LNCAP (cell line): ENCODE measurements around the gene IGF1R.

ENCODE experiments used
- TF ChIP-seq, protein P1 (sequence below): fragments of 450-650 bp; IDR thresholded peaks from 2 replicates; pipeline ENCODE4 v1.5.1; 2017; ENCODE audit warnings: mild to moderate bottlenecking

Gene IGF1R

DNA sequence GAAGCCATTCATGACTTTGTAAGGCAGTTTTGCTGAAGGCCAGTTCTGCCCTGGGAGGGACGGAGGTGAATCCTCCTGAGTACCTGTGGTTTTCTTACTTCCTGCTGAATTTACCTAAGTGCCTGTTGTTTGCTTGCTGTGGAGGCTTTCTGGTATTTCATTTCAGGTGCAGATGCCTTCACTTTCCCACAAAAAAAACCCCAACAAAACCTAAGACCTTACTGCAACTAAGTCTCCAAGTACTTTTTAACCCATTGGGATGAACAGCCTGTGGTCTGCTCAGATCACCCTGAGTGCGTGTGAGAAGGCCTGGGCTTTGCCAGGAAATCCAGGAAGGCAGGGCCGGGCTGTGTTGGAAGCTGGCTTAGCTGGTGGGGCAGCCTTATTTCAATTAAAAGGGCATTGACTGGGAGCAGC, 65.3 kb downstream of the IGF1R start:
- TF ChIP-seq, protein P1, sequence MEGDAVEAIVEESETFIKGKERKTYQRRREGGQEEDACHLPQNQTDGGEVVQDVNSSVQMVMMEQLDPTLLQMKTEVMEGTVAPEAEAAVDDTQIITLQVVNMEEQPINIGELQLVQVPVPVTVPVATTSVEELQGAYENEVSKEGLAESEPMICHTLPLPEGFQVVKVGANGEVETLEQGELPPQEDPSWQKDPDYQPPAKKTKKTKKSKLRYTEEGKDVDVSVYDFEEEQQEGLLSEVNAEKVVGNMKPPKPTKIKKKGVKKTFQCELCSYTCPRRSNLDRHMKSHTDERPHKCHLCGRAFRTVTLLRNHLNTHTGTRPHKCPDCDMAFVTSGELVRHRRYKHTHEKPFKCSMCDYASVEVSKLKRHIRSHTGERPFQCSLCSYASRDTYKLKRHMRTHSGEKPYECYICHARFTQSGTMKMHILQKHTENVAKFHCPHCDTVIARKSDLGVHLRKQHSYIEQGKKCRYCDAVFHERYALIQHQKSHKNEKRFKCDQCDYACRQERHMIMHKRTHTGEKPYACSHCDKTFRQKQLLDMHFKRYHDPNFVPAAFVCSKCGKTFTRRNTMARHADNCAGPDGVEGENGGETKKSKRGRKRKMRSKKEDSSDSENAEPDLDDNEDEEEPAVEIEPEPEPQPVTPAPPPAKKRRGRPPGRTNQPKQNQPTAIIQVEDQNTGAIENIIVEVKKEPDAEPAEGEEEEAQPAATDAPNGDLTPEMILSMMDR, result no peak

- TF ChIP-seq, protein P1, result no peak
Measured at GRCh38 chr15:98714922-98715321, 66.6 kb downstream of the IGF1R start.

DNA sequence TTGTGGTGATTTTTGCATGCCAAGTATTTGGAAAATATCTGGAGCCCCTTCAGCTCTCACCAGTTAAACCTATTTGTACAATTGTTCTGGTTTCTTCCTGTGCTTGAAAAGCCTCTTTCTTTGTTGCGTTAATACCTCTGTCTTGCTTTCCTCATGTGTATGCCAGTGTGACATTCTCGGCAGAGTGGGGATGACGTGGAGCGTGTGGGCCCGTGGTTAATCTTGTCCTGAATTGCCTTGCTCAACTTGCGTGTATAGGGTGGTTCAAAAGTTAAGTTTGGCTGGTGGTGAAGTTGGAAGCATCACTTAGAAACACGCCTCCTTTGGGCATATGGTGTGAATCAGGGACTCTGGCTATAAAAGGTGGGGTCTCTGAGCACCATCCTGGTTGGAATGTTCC, 67.1 kb downstream of the IGF1R start:
- TF ChIP-seq, protein P1, result no peak

GRCh38 chr15:98715890-98716443, 67.6 kb downstream of the IGF1R start:
- TF ChIP-seq, protein P1, result no peak

GRCh38 chr15:98717371-98717770, 69.0 kb downstream of the IGF1R start:
- TF ChIP-seq, protein P1, result no peak

DNA sequence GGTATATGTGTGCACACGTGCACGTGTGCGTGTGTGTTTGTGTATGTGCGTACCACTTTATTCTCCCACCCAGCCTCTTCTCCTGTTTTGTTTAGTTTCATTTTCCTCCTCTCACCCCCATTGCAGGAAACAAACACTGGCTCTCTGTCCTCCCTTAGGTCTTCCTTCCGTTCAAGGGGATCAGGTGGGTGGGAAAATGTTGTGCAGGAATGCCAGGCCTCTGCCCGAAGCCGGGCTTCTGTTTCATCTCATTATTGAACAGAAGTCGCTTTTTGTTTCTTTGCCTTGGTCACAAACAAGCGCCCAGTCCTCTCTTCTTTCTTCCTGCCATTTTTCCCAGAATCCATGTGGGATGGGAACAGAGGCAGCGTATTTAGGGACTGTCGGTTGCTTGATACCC, 69.6 kb downstream of the IGF1R start:
- TF ChIP-seq, protein P1, result no peak

GRCh38 chr15:98718426-98719136, 70.2 kb downstream of the IGF1R start:
- TF ChIP-seq, protein P1, result no peak
